H9 (cell line): ENCODE measurements around the gene ARHGAP26. TPM values are rescaled to one million over a fixed set of nuclear protein-coding genes. Genes with fewer than 3 reads are reported as not detected.

Experiments
- DNase-seq: peaks from one replicate; pipeline ENCODE4 v3.0.0-alpha.2; 2017
- H2AFZ ChIP-seq: one replicate; pipeline ENCODE4 v1.6.1; 2013; ENCODE audit warnings: mild to moderate bottlenecking, low read length, control low read depth, moderate library complexity
- H2AK5ac ChIP-seq: 2 replicates; pipeline ENCODE4 v1.6.1; 2013; ENCODE audit warnings: low read length, control low read depth, mixed read lengths; ENCODE audit not compliant: insufficient read length
- H2BK120ac ChIP-seq: one replicate; pipeline ENCODE4 v1.6.1; 2013; ENCODE audit warnings: low read depth, mild to moderate bottlenecking, low read length, control low read depth, inconsistent platforms; ENCODE audit not compliant: poor library complexity, severe bottlenecking
- H2BK12ac ChIP-seq: 2 replicates; pipeline ENCODE4 v1.6.1; 2013; ENCODE audit warnings: low read length, control low read depth, mixed read lengths, low read depth; ENCODE audit not compliant: insufficient read length
- H2BK15ac ChIP-seq: 2 replicates; pipeline ENCODE4 v1.6.1; 2013; ENCODE audit warnings: low read depth, low read length, control low read depth
- H2BK20ac ChIP-seq: one replicate; pipeline ENCODE4 v1.6.1; 2013; ENCODE audit warnings: low read depth, mild to moderate bottlenecking, low read length, control low read depth, inconsistent platforms; ENCODE audit not compliant: poor library complexity, severe bottlenecking
- H2BK5ac ChIP-seq: 2 replicates; pipeline ENCODE4 v1.6.1; 2013; ENCODE audit warnings: low read length, control low read depth, mixed read lengths; ENCODE audit not compliant: insufficient read length
- H3K14ac ChIP-seq: 2 replicates; pipeline ENCODE4 v1.6.1; 2013; ENCODE audit warnings: low read length, control low read depth; ENCODE audit not compliant: insufficient read depth
- H3K18ac ChIP-seq: 2 replicates; pipeline ENCODE4 v1.6.1; 2013; ENCODE audit warnings: low read depth, mild to moderate bottlenecking, mixed read lengths, low read length, control low read depth; ENCODE audit not compliant: insufficient read length
- H3K23ac ChIP-seq: 2 replicates; pipeline ENCODE4 v1.6.1; 2013; ENCODE audit warnings: low read length, control low read depth, mixed read lengths, low read depth; ENCODE audit not compliant: insufficient read length
- H3K23me2 ChIP-seq: 2 replicates; pipeline ENCODE4 v1.6.1; 2013; ENCODE audit warnings: low read depth, mild to moderate bottlenecking, mixed read lengths, low read length, control low read depth; ENCODE audit not compliant: insufficient read length, poor library complexity, severe bottlenecking
- H3K27ac ChIP-seq: 2 replicates; pipeline ENCODE4 v1.5.1; 2013; ENCODE audit warnings: low read length, control low read depth, mixed read lengths, low read depth; ENCODE audit not compliant: insufficient read length
- H3K27me3 ChIP-seq: 2 replicates; pipeline ENCODE4 v1.6.1; 2013; ENCODE audit warnings: low read length, control low read depth, inconsistent platforms; ENCODE audit not compliant: insufficient read depth
- H3K4ac ChIP-seq: 2 replicates; pipeline ENCODE4 v1.6.1; 2013; ENCODE audit warnings: low read depth, mild to moderate bottlenecking, control low read depth, inconsistent platforms, low read length, moderate library complexity
- H3K4me1 ChIP-seq: 2 replicates; pipeline ENCODE4 v1.6.1; 2013; ENCODE audit warnings: low read length, control low read depth, inconsistent platforms; ENCODE audit not compliant: insufficient read depth
- H3K4me2 ChIP-seq: 2 replicates; pipeline ENCODE4 v1.6.1; 2013; ENCODE audit warnings: low read length, control low read depth, mixed read lengths; ENCODE audit not compliant: insufficient read length, insufficient read depth
- H3K56ac ChIP-seq: 2 replicates; pipeline ENCODE4 v1.6.1; 2013; ENCODE audit warnings: low read depth, mild to moderate bottlenecking, mixed read lengths, low read length, control low read depth; ENCODE audit not compliant: insufficient read length
- H3K79me1 ChIP-seq: 2 replicates; pipeline ENCODE4 v1.6.1; 2013; ENCODE audit warnings: low read depth, mild to moderate bottlenecking, moderate library complexity, low read length, control low read depth, inconsistent platforms; ENCODE audit not compliant: insufficient read depth, poor library complexity, severe bottlenecking
- H3K79me2 ChIP-seq: 2 replicates; pipeline ENCODE4 v1.6.1; 2013; ENCODE audit warnings: low read length, control low read depth, inconsistent platforms; ENCODE audit not compliant: insufficient read depth
- H3K9ac ChIP-seq: 2 replicates; pipeline ENCODE4 v1.6.1; 2013; ENCODE audit warnings: low read length, control low read depth, mixed read lengths; ENCODE audit not compliant: insufficient read length; ENCODE audit errors: extremely low read depth
- H3K9me3 ChIP-seq: one replicate; pipeline ENCODE4 v1.6.1; 2013; ENCODE audit warnings: low read depth, low read length, inconsistent platforms; ENCODE audit not compliant: control insufficient read depth
- H3T11ph ChIP-seq: one replicate; pipeline ENCODE4 v1.6.1; 2013; ENCODE audit warnings: mild to moderate bottlenecking, low read length, control low read depth, inconsistent platforms
- H4K20me1 ChIP-seq: one replicate; pipeline ENCODE4 v1.6.1; 2013; ENCODE audit not compliant: control insufficient read depth, insufficient read length, insufficient read depth
- H4K5ac ChIP-seq: 2 replicates; pipeline ENCODE4 v1.6.1; 2013; ENCODE audit warnings: low read depth, mild to moderate bottlenecking, mixed read lengths, low read length, control low read depth; ENCODE audit not compliant: insufficient read length
- H4K8ac ChIP-seq: replicated peaks from 2 replicates; pipeline ENCODE4 v1.6.1; 2013; ENCODE audit warnings: low read length, control low read depth, mixed read lengths, low read depth; ENCODE audit not compliant: insufficient read length
- H4K91ac ChIP-seq: 2 replicates; pipeline ENCODE4 v1.6.1; 2013; ENCODE audit warnings: low read depth, mild to moderate bottlenecking, moderate library complexity, mixed read lengths, low read length, control low read depth; ENCODE audit not compliant: insufficient read length
- H3K27ac Mint-ChIP-seq, 3 experiments: 2 replicates in 2 of 3; 3 replicates in 1 of 3; pipeline ENCODE4 v1.8.0; 2020 to 2021; ENCODE audit warnings: mixed read lengths in 3 of 3, mild to moderate bottlenecking in 1 of 3, moderate library complexity in 1 of 3
- H3K27me3 Mint-ChIP-seq: 2 replicates; pipeline ENCODE4 v1.8.0; 2021; ENCODE audit warnings: low read depth, mild to moderate bottlenecking, moderate library complexity, mixed read lengths
- H3K36me3 Mint-ChIP-seq, 3 experiments: 2 replicates in 2 of 3; 3 replicates in 1 of 3; pipeline ENCODE4 v1.8.0; 2020 to 2021; ENCODE audit warnings: low read depth in 3 of 3, mixed read lengths in 3 of 3; ENCODE audit not compliant: insufficient read depth in 1 of 3
- H3K4me1 Mint-ChIP-seq, 2 experiments: 2 replicates each; pipeline ENCODE4 v1.8.0; 2020; ENCODE audit warnings: mixed read lengths in 2 of 2
- H3K4me3 Mint-ChIP-seq, 2 experiments: 2 replicates in 1 of 2; 3 replicates in 1 of 2; pipeline ENCODE4 v1.8.0; 2020 to 2021; ENCODE audit warnings: mild to moderate bottlenecking in 2 of 2, mixed read lengths in 2 of 2, moderate library complexity in 1 of 2
- H3K9me3 Mint-ChIP-seq, 2 experiments: 2 replicates in 1 of 2; 3 replicates in 1 of 2; pipeline ENCODE4 v1.8.0; 2020; ENCODE audit warnings: mild to moderate bottlenecking in 2 of 2, mixed read lengths in 2 of 2, moderate library complexity in 1 of 2
- WGBS: extraction: QIAGEN DNeasy Blood & Tissue Kit; methylation state at CpG from one replicate; pipeline ENCODE4 v1.1.7; 2013; ENCODE audit warnings: missing lambda C conversion rate, low lambda C conversion rate, mixed read lengths; ENCODE audit not compliant: insufficient read length; ENCODE audit errors: extremely low coverage; 5-methylcytosine and 5-hydroxymethylcytosine counted together
- total RNA-seq: library from RNA; stranded (reverse); gene quantifications from 2 replicates; pipeline ENCODE4 v1.2.1, GENCODE V29; 2021
- TF ChIP-seq, protein P1 (sequence below): fragments of 200-600 bp; sonication (generic); conservative IDR thresholded peaks from 3 replicates; pipeline ENCODE4 v1.8.0; 2021; ENCODE audit warnings: antibody characterized with exemption, mild to moderate bottlenecking

ARHGAP26 gene
- total RNA-seq, 1 experiment from 2014 or later: 13.8 TPM

DNA sequence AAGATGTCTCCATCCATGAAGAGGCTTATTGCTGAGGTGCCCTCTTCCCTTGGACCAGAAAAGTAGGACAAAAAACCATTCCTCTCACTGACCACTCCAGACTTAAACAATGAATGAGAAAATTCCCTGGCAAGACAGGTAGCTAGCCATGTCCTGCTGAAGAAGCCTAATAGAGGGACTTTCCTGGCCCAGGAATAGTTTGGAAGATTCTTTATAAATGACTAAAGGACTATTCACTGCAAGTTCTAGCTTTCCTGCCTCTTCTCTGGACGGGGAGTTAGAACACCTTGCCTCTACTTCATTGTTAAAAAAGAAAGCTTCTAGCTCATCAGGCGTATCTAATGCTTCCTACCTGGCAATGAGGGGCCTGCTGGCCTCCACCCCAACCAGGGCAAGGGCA is 479.7 kb downstream of the ARHGAP26 start:
- peaks cover 0 to 4% (median 0%) of the 10 kb centered on the region in 3 experiments; a peak in 2 of 7 replicates for H3K36me3 Mint-ChIP-seq

More for the DNA sequence above, 479.7 kb downstream of the ARHGAP26 start:
- H2AK5ac ChIP-seq: no peak overlapping the region
- TF ChIP-seq, protein P1, sequence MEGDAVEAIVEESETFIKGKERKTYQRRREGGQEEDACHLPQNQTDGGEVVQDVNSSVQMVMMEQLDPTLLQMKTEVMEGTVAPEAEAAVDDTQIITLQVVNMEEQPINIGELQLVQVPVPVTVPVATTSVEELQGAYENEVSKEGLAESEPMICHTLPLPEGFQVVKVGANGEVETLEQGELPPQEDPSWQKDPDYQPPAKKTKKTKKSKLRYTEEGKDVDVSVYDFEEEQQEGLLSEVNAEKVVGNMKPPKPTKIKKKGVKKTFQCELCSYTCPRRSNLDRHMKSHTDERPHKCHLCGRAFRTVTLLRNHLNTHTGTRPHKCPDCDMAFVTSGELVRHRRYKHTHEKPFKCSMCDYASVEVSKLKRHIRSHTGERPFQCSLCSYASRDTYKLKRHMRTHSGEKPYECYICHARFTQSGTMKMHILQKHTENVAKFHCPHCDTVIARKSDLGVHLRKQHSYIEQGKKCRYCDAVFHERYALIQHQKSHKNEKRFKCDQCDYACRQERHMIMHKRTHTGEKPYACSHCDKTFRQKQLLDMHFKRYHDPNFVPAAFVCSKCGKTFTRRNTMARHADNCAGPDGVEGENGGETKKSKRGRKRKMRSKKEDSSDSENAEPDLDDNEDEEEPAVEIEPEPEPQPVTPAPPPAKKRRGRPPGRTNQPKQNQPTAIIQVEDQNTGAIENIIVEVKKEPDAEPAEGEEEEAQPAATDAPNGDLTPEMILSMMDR: no peak
- WGBS: no CpG with 5 or more reads among the region's 2 CpGs
- no peak overlapping the region for H4K91ac ChIP-seq
- H3K23me2 ChIP-seq: no peaks in the 10 kb centered on the region
- H3K27ac ChIP-seq: no peak overlapping the region
- H3K27me3 Mint-ChIP-seq: no peaks in the 10 kb centered on the region; the same call in 1 of the 2 replicates
- H3K79me2 ChIP-seq: no peaks in the 10 kb centered on the region
- no peak overlapping the region for H3K56ac ChIP-seq
- H2BK15ac ChIP-seq: no peak overlapping the region
- no peaks in the 10 kb centered on the region for H3K4me1 ChIP-seq
- no peak overlapping the region for H2BK5ac ChIP-seq
- H3K9me3 Mint-ChIP-seq: peaks cover 0 to 10% of the 10 kb centered on the region in 2 experiments; a peak in 3 of 5 replicates
- no peak overlapping the region for H3K4me2 ChIP-seq
- H3K23ac ChIP-seq: no peak overlapping the region
- H2BK120ac ChIP-seq: no peak overlapping the region
- no peak overlapping the region for H3K18ac ChIP-seq
- no peak for DNase-seq
- no peak overlapping the region for H3K14ac ChIP-seq
- no peak overlapping the region for H2BK12ac ChIP-seq
- H3T11ph ChIP-seq: no peak overlapping the region
- H2BK20ac ChIP-seq: no peak overlapping the region
- no peaks in the 10 kb centered on the region for H4K20me1 ChIP-seq
- no peak overlapping the region for H4K5ac ChIP-seq
- no peaks in the 10 kb centered on the region for H3K9me3 ChIP-seq
- H3K4me1 Mint-ChIP-seq: peaks cover 4% of the 10 kb centered on the region in 2 experiments; a peak in 1 of 4 replicates
- H3K27ac Mint-ChIP-seq: no peak overlapping the region
- no peaks in the 10 kb centered on the region for H3K79me1 ChIP-seq
- H3K4me3 Mint-ChIP-seq: no peak overlapping the region
- H4K8ac ChIP-seq: no peak overlapping the region
- no peak overlapping the region for H3K4ac ChIP-seq
- no peak overlapping the region for H2AFZ ChIP-seq
- no peaks in the 10 kb centered on the region for H3K27me3 ChIP-seq
- no peak overlapping the region for H3K9ac ChIP-seq
